Measurements from ENCODE around the gene GAR1.

- no peak for TF ChIP-seq CTCF (IDR thresholded peaks at IDR 0.05)
- no peak for TF ChIP-seq POLR2A (IDR thresholded peaks at IDR 0.05)
These were observed 5.6 kb downstream of the GAR1 start for GRCh38 chr4:109821185-109821584.
